ENCODE measurements around the gene SYNDIG1. TPM values are rescaled to one million over a fixed set of nuclear protein-coding genes. Genes with fewer than 3 reads are reported as not detected.

SYNDIG1 gene
- total RNA-seq, 2 donors from 2014 or later, result not detected

GRCh38 chr20:24488800-24489175 lies 19.4 kb downstream of the SYNDIG1 start:
- H3K27ac Mint-ChIP-seq, result no peak overlapping the region
- H3K27me3 Mint-ChIP-seq, result no peaks in the 10 kb centered on the region
- H3K4me3 Mint-ChIP-seq, result no peak overlapping the region
- ATAC-seq (replicated peaks), result no peak
- H3K9me3 Mint-ChIP-seq, result no peaks in the 10 kb centered on the region
- no peaks in the 10 kb centered on the region for H3K36me3 Mint-ChIP-seq (ENCODE audit: low read depth)
- no peaks in the 10 kb centered on the region for H3K4me1 Mint-ChIP-seq

- Mint-ChIP-seq H3K36me3 (ENCODE audit: low read depth) (no peaks in the 10 kb centered on the region), H3K4me3 (no peak overlapping the region), H3K4me1 (no peaks in the 10 kb centered on the region), H3K27me3 (no peaks in the 10 kb centered on the region), H3K27ac (no peak overlapping the region), H3K9me3 (no peaks in the 10 kb centered on the region)
- no peak for ATAC-seq (replicated peaks)
These were observed 19.8 kb downstream of the SYNDIG1 start for GRCh38 chr20:24489193-24489592.

- no peaks in the 10 kb centered on the region for H3K4me1 Mint-ChIP-seq
- no peaks in the 10 kb centered on the region for H3K27me3 Mint-ChIP-seq
- no peak overlapping the region for H3K4me3 Mint-ChIP-seq
- H3K27ac Mint-ChIP-seq, result no peak overlapping the region
- no peaks in the 10 kb centered on the region for H3K36me3 Mint-ChIP-seq (ENCODE audit: low read depth)
- no peak for ATAC-seq (replicated peaks)
- no peaks in the 10 kb centered on the region for H3K9me3 Mint-ChIP-seq
These were observed 20.3 kb downstream of the SYNDIG1 start for GRCh38 chr20:24489631-24490260.

- H3K4me3 Mint-ChIP-seq, result no peak overlapping the region
- no peaks in the 10 kb centered on the region for H3K4me1 Mint-ChIP-seq
- no peak overlapping the region for H3K27ac Mint-ChIP-seq
- no peak for ATAC-seq (replicated peaks)
- H3K27me3 Mint-ChIP-seq, result no peaks in the 10 kb centered on the region
- H3K9me3 Mint-ChIP-seq, result no peaks in the 10 kb centered on the region
- H3K36me3 Mint-ChIP-seq (ENCODE audit: low read depth), result no peaks in the 10 kb centered on the region
These were observed 21.2 kb downstream of the SYNDIG1 start for GRCh38 chr20:24490598-24490997.

GRCh38 chr20:24491041-24491756 lies 21.8 kb downstream of the SYNDIG1 start:
- H3K9me3 Mint-ChIP-seq, result no peaks in the 10 kb centered on the region

GRCh38 chr20:24492031-24492607 lies 22.7 kb downstream of the SYNDIG1 start:
- H3K27ac Mint-ChIP-seq, result no peak overlapping the region
- H3K4me3 Mint-ChIP-seq, result no peak overlapping the region
- H3K9me3 Mint-ChIP-seq, result no peaks in the 10 kb centered on the region
- H3K4me1 Mint-ChIP-seq, result no peaks in the 10 kb centered on the region
- ATAC-seq (replicated peaks), result no peak
- no peaks in the 10 kb centered on the region for H3K27me3 Mint-ChIP-seq
- no peaks in the 10 kb centered on the region for H3K36me3 Mint-ChIP-seq (ENCODE audit: low read depth)

More at GRCh38 chr20:24491041-24491756, 21.8 kb downstream of the SYNDIG1 start:
- ATAC-seq (replicated peaks), result no peak
- H3K4me1 Mint-ChIP-seq, result no peaks in the 10 kb centered on the region
- H3K36me3 Mint-ChIP-seq (ENCODE audit: low read depth), result no peaks in the 10 kb centered on the region
- H3K4me3 Mint-ChIP-seq, result no peak overlapping the region
- H3K27me3 Mint-ChIP-seq, result no peaks in the 10 kb centered on the region
- no peak overlapping the region for H3K27ac Mint-ChIP-seq

- Mint-ChIP-seq H3K27me3 (no peaks in the 10 kb centered on the region), H3K4me1 (no peaks in the 10 kb centered on the region), H3K4me3 (no peak overlapping the region), H3K9me3 (no peaks in the 10 kb centered on the region), H3K36me3 (ENCODE audit: low read depth) (no peaks in the 10 kb centered on the region), H3K27ac (no peak overlapping the region)
- ATAC-seq (replicated peaks), result no peak
These were observed 23.3 kb downstream of the SYNDIG1 start for GRCh38 chr20:24492698-24493097.

- H3K9me3 Mint-ChIP-seq, result no peaks in the 10 kb centered on the region
- H3K4me1 Mint-ChIP-seq, result no peaks in the 10 kb centered on the region
- no peaks in the 10 kb centered on the region for H3K36me3 Mint-ChIP-seq (ENCODE audit: low read depth)
- no peak overlapping the region for H3K27ac Mint-ChIP-seq
- H3K27me3 Mint-ChIP-seq, result no peaks in the 10 kb centered on the region
- no peak overlapping the region for H3K4me3 Mint-ChIP-seq
- no peak for ATAC-seq (replicated peaks)
These were observed 23.8 kb downstream of the SYNDIG1 start for GRCh38 chr20:24493181-24493580.

- Mint-ChIP-seq H3K27ac (no peak overlapping the region), H3K4me1 (no peaks in the 10 kb centered on the region), H3K36me3 (ENCODE audit: low read depth) (no peaks in the 10 kb centered on the region), H3K9me3 (no peaks in the 10 kb centered on the region), H3K4me3 (no peak overlapping the region), H3K27me3 (no peaks in the 10 kb centered on the region)
- ATAC-seq (replicated peaks), result no peak
These were observed 24.4 kb downstream of the SYNDIG1 start for GRCh38 chr20:24493661-24494459.

- H3K4me3 Mint-ChIP-seq, result no peak overlapping the region
These were observed 25.1 kb downstream of the SYNDIG1 start for GRCh38 chr20:24494460-24494920.

GRCh38 chr20:24495266-24495665 lies 25.8 kb downstream of the SYNDIG1 start:
- Mint-ChIP-seq H3K36me3 (ENCODE audit: low read depth) (no peaks in the 10 kb centered on the region), H3K4me3 (no peak overlapping the region), H3K27me3 (no peaks in the 10 kb centered on the region), H3K27ac (no peak overlapping the region), H3K4me1 (no peaks in the 10 kb centered on the region), H3K9me3 (no peaks in the 10 kb centered on the region)
- ATAC-seq (replicated peaks), result no peak

More at GRCh38 chr20:24494460-24494920, 25.1 kb downstream of the SYNDIG1 start:
- Mint-ChIP-seq H3K4me1 (no peaks in the 10 kb centered on the region), H3K9me3 (no peaks in the 10 kb centered on the region), H3K36me3 (ENCODE audit: low read depth) (no peaks in the 10 kb centered on the region), H3K27me3 (no peaks in the 10 kb centered on the region), H3K27ac (no peak overlapping the region)
- no peak for ATAC-seq (replicated peaks)

- H3K9me3 Mint-ChIP-seq, result no peaks in the 10 kb centered on the region
- H3K4me3 Mint-ChIP-seq, result no peak overlapping the region
- H3K4me1 Mint-ChIP-seq, result no peaks in the 10 kb centered on the region
- no peaks in the 10 kb centered on the region for H3K36me3 Mint-ChIP-seq (ENCODE audit: low read depth)
- no peak overlapping the region for H3K27ac Mint-ChIP-seq
- H3K27me3 Mint-ChIP-seq, result no peaks in the 10 kb centered on the region
- ATAC-seq (replicated peaks), result no peak
These were observed 28.4 kb downstream of the SYNDIG1 start for GRCh38 chr20:24497851-24498250.

- H3K4me1 Mint-ChIP-seq, result no peaks in the 10 kb centered on the region
- H3K9me3 Mint-ChIP-seq, result no peaks in the 10 kb centered on the region
- no peaks in the 10 kb centered on the region for H3K27me3 Mint-ChIP-seq
- ATAC-seq (replicated peaks), result no peak
- H3K4me3 Mint-ChIP-seq, result no peak overlapping the region
- no peaks in the 10 kb centered on the region for H3K36me3 Mint-ChIP-seq (ENCODE audit: low read depth)
- no peak overlapping the region for H3K27ac Mint-ChIP-seq
These were observed 29.2 kb downstream of the SYNDIG1 start for GRCh38 chr20:24498641-24499040.

- H3K36me3 Mint-ChIP-seq (ENCODE audit: low read depth), result no peaks in the 10 kb centered on the region
- no peaks in the 10 kb centered on the region for H3K4me1 Mint-ChIP-seq
- H3K4me3 Mint-ChIP-seq, result no peak overlapping the region
- H3K27me3 Mint-ChIP-seq, result peaks cover under 1% of the 10 kb centered on the region
- H3K27ac Mint-ChIP-seq, result no peak overlapping the region
- ATAC-seq (replicated peaks), result no peak
- no peaks in the 10 kb centered on the region for H3K9me3 Mint-ChIP-seq
These were observed 30.0 kb downstream of the SYNDIG1 start for GRCh38 chr20:24499472-24499871.
